DMS53 treated with DMSO at 0.1 percent for 48 hours (cell line): ENCODE measurements around the gene ST6GALNAC2.
"Not testable (repeated sequence)": the region's sequence is repeated elsewhere in the genome, so short reads cannot be mapped to it uniquely, and the experiment has no call there.

Experiments
- DNase-seq: peaks from one replicate; lab custom pipeline; 2025; ENCODE audit not compliant: unreplicated experiment; lab: John Stamatoyannopoulos, UW

ST6GALNAC2 gene

DNA sequence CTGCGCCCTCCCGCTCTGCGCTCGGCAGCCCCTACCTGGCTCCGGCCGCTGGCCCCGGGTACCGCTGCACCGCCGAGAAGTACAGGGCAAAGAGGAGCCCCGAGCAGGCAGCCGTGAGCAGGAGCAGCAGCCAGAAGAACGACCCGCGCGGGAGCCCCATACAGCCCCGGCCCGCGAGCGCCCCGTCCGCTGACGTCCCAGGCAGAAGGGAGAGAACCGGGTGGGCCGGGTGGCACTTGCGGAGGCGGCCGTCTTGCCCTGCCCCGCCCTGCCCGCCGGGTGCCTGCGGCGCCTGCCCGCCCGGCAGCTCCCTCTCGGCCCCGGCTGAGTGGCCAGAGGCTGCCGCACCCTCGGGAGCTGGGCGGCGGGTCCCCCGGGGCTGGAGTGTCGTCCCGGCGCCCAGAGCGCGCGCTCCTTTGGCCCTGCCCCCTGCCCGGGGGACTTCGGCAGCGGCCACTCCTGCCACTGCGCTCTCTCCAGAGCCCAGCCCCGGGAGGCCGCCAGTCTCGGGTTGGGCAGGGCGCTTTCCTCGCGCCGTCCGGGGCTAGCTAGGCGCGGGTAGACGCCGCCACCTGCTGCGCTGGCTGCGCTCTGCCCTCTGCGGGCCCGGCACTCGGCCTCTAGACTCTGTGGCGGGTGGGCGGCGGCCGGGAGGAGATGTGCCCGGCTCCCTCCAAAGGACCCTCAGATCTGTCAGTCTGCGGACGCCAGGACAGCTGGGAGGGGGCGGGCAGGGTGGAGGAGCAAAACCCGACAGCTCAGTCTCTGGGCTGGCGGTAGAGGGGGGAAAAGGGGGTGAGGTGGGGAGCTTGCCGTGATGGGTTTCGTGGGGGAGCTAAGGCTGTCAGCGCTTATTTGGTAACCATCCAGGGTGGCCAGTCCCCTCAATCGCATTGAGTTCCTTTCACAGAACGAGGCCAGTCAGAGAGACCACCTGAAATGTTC lies at the start of gene ST6GALNAC2:
Gene ST6GALNAC2 (minus strand): TSS at position 212 of the 945 bp plus-strand sequence. CDS start 52 bp downstream, at position 160.
- DNase-seq: peak; percentile 52

- DNase-seq: no peak
Observed at GRCh38 chr17:76635039-76635438, 49.4 kb upstream of the ST6GALNAC2 start.

DNA sequence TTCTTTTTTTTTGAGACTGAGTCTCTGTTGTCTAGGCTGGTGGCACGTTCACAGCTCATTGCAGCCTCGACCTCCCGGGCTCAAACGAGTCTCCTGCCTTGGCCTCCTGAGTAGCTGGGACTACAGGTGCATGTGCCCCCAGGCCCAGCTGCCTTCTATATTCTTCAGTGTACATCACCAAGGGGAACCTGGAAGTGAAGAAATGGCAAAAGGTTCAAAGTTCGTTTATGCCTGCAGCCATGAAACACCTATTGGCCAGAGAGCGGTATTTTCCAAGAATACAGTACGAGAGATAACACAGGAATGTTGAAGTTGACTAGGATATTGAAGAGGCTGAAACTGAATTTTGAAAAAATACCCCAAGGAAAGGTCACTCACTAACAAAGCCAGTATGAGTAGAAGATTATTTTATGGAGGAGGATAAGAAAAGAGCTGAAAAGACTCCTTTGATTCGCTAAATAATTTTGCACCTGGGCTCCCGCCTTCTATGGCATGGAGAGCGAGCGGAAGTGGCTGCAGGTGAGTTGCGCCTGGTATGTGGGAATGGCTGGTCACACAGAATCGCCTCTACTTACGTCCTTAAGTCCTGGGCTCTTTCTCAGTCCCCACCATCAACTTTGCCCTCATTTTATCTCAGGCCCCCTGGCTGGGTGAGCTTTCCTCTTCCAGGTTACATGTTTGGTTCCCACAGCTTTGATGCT lies 48.1 kb upstream of the ST6GALNAC2 start:
- no peak for DNase-seq

- DNase-seq: no peak
Observed at GRCh38 chr17:76631821-76632565, 46.3 kb upstream of the ST6GALNAC2 start.

- DNase-seq: no peak
Observed at GRCh38 chr17:76630151-76630550, 44.5 kb upstream of the ST6GALNAC2 start.

- no peak for DNase-seq
Observed at GRCh38 chr17:76627510-76627909, 41.9 kb upstream of the ST6GALNAC2 start.

GRCh38 chr17:76626442-76626841 lies 40.8 kb upstream of the ST6GALNAC2 start:
- DNase-seq: no peak

GRCh38 chr17:76625496-76625895 lies 39.8 kb upstream of the ST6GALNAC2 start:
- DNase-seq: no peak

DNA sequence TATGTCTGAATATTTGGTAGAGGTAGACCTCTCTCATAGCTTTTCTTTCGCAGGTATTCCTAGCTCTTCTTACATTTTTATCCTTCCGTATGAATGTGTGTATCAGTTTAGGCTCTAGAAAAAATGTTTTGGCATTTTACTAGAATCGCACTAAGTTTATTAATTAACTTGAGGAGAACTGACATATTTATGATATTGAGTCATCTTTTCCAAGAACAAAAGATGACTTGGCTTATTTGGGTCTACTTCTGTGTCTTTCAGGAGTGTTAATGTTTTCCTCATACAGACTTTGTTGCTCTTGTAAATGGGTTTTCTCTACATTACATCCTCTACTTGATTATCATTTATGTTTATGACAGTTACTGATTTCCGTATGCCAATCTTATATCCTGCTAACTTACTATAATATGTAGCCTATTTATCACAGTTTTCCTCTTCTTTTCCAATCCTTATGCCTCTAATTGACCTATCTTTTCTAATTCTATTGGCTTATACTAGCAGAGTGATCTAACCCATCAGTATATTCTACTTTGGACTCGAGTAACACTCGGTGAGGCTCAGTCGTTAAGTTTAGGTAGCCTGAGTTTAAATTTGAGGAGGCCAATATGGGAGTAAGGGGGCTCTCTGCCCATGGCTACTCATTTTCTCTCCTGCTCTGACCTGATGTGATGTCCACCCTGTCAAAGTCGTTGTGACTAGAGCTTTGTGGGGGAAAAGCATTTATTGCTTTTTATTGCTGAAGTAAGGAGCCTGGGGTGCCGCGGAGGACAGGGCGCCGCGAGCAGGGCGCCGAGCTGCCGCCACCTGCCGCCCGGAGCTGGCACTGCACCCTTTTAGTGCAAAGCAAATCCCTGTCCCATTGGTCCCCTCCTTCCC lies 37.8 kb upstream of the ST6GALNAC2 start:
- DNase-seq: peak; percentile 58

GRCh38 chr17:76617838-76618237 lies 32.2 kb upstream of the ST6GALNAC2 start:
- no peak for DNase-seq

- no peak for DNase-seq
Observed at GRCh38 chr17:76614912-76615617, 29.4 kb upstream of the ST6GALNAC2 start.

DNA sequence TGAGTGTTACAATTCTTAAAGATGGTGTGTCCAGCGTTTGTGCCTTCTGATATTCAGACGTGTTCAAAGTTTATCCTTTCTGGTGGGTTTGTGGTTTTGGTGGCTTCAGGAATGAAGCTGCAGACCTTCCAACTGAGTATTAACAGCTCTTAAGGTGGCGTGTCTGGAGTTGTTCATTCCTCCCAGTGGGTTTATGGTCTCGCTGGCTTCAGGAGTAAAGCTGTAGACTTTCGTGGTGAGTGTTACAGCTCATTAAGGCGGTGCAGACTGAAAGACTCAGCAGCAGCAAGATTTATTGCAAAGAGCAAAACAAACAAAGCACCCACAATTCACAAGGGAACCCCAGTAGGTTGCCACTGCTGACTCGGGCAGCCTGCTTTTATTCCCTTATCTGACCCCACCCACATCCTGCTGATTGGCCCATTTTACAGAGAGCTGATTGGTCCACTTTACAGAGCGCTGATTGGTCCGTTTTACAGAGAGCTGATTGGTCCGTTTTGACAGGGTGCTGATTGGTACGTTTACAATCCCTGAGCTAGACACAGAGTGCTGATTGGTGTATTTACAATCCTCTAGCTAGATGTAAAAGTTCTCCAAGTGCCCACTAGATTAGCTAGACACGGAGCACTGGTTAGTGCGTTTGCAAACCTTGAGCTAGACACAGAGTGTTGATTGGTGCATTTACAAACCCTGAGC lies 28.6 kb upstream of the ST6GALNAC2 start:
- not testable (repeated sequence) for DNase-seq

GRCh38 chr17:76612977-76613851 lies 27.6 kb upstream of the ST6GALNAC2 start:
- no peak for DNase-seq

- DNase-seq: no peak
Observed at GRCh38 chr17:76612465-76612864, 26.8 kb upstream of the ST6GALNAC2 start.

- DNase-seq: no peak
Observed at GRCh38 chr17:76611758-76612157, 26.1 kb upstream of the ST6GALNAC2 start.

- DNase-seq: not testable (repeated sequence)
Observed at GRCh38 chr17:76611080-76611749, 25.6 kb upstream of the ST6GALNAC2 start.

GRCh38 chr17:76606685-76607084 lies 21.0 kb upstream of the ST6GALNAC2 start:
- DNase-seq: not testable (repeated sequence)

DNA sequence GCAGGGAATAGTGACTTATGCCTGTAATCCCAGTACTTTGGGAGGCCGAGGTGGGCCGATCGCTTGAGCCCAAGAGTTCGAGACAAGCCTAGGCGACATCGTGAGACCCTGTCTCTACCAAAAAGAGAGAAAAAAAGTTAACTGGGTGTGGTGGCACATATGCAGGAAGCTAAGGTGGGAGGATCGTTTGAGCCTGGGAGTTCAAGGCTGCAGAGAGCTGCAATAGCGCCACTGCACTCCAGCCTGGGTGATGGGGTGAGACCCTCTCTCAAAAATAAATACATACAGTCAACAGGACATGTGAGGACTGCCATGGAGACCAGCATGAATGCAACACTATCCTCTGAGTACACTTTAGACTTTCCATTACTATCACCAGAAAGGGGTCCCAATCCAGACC lies 15.4 kb upstream of the ST6GALNAC2 start:
- DNase-seq: no peak
